ENCODE data around the gene GRIA4.
"Not testable (repeated sequence)": the region's sequence is repeated elsewhere in the genome, so short reads cannot be mapped to it uniquely, and the experiment has no call there.

GRIA4 gene

DNA sequence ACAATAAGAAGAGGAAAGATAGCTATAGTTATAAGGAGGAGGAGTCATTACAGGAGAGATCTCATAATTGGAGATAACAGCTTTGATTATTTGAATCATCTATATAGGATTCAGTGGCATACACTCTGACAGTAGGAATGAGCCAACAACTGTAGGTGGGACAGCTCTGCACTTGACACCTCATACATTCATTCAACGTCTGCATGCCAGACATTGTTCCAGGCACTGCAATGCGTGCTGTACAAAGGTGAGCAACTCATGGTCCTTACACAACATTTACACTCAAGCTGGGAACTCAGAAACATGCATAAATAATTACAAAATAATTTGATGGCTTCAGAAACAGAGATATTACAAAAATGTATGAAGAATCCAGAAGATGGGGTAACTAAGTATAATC is 257.9 kb downstream of the GRIA4 start:
- no peak for DNase-seq

DNA sequence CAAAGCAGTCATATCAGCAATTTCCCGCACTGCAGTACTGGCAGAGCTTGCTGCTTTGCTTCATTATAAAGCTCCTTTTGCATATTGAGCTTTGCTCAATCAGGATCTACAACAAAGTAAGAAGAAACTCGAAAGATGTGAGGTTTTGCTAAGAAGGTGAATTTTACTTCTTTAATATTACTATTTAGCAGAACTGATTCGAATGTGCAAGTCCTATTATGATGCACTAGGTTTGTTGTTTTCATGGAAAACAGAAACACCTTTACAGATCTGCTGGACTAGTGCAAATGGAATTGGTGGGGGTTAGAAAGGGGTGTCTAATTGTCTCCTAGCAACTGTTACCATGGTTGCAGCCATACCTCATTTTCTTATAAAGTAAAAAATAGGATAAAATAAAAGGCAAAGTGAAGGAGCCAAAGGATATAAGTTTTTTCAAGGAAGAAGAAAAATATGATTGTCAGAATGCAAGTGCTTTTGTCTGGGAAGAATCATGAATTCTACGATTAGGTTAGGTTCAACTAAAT is 259.0 kb downstream of the GRIA4 start:
- DNase-seq: no peak

DNA sequence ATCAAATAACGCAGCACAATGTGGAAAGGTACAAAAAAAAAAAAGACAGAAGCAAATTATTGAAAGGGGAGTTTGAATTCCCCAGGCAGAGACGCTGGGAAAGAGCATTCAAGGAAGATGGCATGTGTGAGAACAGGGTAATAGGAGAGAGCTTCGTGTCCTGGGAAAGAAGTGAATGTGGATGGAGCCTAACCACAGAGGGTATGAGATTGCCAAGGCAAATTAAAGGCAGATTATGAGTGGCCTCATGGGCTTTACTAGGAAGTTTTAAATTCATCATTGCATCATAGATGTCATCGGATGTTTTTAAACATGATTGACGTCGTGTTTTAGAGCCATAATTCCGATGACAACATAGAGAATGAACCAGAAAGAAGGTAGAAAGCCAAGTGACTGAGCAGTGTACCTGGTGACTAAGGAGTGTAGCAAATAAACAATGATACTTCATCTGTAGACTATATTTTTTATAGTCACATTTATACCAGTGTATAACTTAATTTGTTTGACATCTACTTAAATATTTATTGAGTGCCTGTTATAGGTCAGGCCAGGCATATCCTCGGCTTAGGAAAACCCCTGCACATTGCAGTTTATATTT is 260.7 kb downstream of the GRIA4 start:
- DNase-seq: no peak

DNA sequence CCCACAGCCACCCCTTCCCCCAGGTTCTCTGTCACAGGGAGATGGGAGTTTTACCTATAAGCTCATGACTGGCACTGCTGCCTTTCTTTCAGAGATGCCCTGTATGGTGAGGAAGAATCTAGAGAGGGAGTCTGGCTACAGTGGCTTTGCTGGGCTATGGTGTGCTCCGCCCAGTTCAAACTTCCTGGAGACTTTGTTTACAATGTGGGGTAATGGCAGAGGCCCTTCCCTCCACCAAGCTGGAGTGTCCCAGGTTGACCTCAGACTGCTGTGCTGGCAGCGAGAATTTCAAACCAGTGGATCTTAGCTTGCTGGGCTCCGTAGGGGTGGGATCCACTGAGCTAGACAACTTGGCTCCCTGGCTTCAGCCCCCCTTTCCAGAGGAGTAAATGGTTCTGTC is 268.6 kb downstream of the GRIA4 start:
- DNase-seq: no peak

DNA sequence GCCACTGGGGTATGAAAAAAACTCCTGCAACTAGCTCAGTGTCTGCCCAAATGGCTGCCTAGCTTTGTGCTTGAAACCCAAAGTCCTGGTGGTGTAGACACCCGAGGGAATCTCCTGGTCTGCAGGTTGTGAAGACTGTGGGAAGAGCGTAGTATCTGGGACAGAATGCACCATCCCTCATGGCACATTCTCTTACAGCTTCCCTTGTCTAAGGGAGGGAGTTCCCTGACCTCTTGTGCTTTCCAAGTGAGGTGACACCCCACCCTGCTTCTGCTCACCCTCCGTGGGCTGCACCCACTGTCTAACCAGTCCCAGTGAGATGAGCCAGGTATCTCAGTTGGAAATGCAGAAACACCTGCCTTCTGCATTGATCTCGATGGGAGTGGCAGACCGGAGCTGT is 269.1 kb downstream of the GRIA4 start:
- not testable (repeated sequence) for DNase-seq

DNA sequence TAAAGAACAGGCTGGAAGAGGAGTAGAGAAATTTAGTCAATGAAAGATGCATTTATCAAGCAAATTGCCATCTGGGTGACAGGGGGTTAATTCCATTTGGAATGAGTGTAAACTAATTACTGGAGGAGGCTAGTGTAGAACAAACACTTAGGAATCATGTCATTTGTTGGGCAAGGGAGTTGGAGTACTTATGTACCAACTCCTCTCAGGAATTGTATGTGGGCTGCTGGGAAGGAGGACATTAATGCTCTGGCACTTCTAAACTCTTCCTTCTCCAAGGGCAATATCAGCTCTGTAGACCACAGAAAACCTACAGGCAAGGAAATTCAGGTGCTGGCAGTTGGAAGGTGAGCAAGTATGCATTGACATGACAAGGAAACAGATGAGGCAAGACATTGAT is 271.2 kb downstream of the GRIA4 start:
- DNase-seq: no peak

DNA sequence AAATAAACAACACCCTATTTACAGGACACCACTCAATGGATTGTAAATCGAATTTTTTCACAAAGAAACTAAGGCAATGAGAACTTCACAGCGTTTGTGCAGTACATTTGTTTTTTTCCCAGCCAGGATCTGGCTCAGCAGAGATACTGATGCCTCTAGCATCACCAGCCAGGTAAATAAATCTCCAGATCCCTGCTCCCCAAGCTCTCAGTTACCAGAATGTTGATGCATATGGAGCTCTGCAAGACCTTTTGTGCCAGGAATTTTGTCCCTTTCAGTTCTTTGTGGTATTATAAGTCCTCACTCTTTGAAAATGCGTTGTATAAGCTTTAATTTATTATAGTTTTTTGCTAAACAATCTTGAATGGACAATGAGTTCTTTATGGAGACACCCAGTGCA is 274.6 kb downstream of the GRIA4 start:
- DNase-seq: no peak

DNA sequence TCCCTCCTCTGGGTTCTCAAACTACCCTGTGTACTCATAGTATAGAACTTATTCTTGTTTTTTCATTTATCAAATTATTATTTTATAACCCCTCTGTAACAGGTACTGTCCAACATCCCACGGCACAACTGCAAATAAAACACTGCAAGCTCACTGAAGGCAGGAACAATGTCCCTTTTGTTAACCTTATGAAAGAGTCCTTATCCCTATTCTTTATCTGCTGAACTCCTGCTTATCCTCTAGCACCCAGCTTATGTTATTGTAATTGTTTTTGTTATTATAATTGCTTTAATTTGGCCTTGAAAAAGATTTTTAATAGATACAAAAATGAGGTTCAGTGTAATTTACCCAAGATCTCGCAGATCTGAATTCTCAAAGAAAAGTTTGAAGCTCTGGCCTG is 281.8 kb downstream of the GRIA4 start:
- DNase-seq: no peak

DNA sequence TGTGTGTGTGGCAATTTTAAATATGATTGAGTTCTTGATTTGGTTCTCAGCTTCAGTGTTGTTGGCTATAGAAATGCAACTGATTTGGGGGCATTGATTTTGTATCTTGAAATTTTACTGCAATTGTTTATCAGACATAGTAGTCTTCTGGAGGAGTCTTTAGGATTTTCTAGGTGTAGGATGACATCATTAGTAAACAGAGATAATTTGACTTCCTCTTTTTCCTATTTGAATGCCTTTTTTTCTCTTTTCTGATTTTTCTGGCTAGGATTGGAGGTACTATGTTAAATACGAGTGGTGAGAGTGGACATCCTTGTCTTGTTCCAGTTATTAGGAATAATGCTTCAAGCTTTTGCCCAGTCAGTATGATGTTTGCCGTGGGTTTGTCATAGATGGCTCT is 287.3 kb downstream of the GRIA4 start:
- no peak for DNase-seq

DNA sequence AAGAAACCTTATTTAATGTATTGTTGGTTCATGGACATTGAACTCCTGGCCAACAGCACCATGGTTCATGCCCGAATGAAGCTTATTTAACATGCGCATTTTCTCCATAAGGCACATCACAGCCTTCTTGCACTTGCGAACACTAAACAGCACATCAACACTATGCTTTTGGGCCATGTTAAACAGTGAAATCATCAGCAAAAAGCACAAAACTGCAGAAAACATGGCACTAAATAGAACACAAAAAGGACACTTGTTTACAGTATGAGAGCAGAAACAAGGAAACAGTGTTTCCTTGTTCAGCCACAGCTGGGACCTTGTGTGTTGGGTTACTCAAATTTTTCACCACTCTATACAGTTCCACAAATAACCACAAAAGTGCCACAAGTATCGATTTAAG is 289.9 kb downstream of the GRIA4 start:
- DNase-seq: no peak

DNA sequence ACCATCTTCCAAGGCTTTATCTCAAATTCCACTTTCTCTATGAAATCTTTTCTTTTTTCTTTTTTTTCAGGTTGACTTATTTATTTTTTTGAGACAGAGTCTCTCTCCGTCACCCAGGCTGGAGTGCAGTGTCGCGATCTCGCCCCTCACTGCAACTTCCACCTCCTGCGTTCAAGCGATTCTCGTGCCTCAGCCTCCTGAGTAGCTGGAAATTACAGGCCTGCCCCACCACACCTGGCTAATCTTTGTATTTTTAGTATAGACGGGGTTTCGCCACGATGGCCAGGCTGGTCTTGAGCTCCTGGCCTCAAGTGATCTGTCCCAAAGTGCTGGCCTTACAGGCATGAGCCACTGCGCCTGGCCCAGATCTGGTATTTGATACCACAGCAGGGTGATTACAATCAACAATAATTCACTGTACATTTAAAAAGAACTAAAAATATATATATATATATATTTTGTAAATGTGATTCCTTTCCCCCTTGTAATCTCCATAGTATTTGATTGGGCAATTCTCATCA is 290.7 kb downstream of the GRIA4 start:
- no peak for DNase-seq

DNA sequence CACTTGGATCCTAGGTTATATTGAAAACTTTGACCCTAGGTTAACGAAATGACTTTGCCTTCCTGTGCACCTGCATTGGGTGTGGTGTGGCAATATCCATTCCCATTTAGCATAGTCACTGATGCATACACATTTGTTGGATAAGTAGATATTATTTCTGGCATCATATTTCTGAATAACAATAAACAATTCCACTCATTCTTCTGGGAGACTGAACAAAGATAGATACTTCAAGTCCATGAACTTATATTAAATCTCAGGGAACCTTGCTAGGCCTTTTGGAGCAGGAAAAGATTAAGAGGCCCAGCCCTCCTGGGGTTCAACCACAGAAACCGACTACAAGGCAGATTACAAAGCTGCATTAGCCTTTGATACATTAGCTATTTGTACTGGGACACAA is 293.2 kb downstream of the GRIA4 start:
- no peak for DNase-seq

DNA sequence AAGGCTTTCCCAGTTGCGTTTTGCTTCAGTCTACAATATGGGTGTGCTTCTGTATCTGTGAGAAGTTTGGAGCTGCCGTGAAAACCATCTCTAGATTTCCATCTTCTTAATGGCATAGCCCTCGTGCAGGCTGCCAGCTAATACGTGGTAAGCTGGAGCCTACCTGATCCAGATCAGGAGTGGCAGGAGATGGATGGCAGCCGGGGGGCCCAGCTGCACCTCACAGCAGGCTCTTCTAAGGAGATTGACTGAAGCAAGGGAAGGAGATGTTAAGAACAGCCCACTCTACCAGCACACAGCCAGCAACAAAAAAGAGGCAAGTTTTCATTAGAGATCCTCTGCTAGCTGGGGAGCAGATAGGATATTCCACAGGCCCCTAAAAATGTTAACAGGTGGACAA is 296.6 kb downstream of the GRIA4 start:
- no peak for DNase-seq

DNA sequence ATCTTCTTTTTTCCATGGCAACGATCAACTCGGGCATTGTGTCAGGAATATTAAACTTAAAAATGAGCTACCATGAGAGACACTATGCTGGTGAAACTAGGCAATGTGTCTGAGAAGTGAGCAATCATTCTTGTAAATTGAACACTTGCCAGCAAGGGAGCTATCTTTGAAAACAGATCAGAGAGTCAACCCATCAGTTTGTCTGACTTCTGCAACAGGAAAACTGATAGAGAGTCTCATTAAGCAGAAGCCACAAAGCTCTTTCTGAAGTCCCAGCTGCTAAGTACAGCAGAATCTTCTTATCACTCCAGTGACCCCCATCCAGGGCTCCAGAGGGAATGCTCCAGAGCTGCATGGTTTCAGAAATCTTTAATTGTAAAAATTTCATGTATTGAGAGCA is 297.4 kb downstream of the GRIA4 start:
- DNase-seq: no peak

DNA sequence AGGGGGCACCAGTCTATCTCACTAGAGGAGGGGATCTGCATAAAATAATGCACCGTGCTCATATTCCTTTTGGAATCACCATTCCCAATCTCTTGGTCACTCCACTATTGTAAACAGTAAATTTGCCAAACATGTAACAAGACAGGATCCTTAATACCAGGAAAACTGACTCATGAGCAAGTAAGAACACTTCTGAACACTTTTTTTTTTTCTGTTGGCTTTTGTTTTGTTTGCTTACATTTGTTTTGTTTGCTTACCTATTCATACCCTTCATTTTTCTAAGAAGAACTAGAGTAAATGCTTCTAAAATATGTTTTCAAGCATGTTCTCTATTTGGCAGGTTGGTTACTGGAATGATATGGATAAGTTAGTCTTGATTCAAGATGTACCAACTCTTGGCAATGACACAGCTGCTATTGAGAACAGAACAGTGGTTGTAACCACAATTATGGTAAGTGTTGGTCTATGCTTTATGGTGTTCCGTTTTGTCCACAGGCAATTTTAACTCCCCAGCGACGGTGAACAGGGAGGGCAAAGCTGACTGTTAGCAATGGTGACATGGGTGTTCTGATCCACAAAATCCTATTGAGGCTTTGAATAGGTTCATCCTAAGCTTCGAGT is 300.3 kb downstream of the GRIA4 start:
- no peak for DNase-seq

DNA sequence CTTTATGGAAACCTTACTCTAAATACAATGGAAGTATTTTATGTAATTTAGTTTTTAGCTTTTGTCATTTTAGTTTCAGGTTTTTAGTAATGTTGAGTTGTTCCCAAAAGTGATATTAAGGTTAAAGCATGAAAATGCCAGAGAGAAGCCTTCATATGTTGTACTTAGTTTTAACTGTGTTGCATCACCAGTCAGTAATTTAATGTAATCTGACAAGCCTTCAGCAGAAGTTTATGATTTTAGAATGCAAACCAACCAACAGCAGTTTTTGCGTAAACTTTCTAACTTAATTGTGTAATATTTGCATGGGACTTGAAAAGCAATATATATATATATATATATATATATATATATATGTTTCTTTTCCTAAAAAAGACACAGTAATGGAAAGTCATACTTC is 301.6 kb downstream of the GRIA4 start:
- no peak for DNase-seq

DNA sequence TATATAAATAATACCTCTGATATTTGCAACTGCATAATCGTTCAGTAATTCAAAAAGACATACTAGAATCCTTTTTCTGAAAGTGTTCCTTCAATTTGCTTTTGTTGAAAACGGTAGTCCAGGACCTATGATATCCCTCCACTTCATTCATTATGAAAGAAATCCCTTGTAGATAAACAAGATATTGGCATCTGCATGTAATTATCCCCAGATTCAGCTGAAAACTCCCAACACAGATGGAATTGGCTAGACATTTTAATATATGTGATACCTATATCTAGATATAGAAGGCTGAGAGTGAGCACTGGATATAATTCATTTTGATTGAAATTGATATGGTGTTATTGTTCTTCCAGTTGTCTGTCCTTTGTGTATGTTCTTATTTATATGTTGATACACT is 302.8 kb downstream of the GRIA4 start:
- DNase-seq: no peak

DNA sequence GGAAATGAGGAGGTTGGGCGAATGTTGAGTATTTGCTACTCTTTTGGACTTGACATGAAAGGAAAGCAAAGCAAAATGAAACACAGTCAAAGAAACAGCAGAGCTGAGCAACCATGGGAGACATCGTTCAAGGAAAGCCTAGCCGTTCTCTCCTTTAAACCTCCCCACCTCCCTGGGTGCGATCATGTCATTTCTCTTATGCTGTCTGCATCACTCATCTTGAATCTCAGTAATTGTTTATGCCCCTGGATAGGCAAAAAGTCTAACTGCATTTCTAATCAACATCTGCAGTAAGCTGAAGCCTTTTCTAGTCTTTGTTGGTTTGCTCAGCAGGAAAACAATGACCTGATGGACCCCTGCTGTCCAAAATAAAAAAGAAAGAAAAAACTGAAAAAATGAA is 305.1 kb downstream of the GRIA4 start:
- DNase-seq: no peak

DNA sequence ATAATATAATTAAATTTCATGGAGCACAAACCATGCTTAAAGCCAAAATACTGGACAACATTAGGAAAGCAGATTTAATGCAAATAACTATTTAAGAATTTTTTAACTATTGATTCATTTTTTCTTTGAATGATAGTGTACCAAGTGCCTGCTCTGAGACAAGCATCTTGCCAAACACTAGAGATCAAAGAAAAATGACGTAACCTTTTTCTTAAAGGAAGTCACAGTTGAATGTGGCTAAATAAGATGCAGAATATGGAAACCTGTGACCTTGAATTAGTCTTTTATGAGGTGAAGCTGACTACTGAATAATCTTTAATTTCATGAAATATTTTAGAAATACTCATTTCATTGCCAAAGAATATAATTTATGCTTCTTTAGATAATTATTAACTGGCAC is 308.2 kb downstream of the GRIA4 start:
- DNase-seq: no peak

DNA sequence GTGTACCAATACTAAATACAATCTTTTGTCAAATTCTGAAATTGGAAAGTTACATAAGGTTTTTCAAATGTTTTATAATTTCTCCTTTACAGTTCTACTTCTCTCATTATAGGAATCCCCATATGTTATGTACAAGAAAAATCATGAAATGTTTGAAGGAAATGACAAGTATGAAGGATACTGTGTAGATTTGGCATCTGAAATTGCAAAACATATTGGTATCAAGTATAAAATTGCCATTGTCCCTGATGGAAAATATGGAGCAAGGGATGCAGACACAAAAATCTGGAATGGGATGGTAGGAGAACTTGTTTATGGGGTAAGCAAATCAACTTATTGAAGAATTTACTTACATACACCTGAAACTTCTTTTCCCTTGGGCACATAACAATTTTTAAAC is 308.7 kb downstream of the GRIA4 start:
- DNase-seq: no peak

DNA sequence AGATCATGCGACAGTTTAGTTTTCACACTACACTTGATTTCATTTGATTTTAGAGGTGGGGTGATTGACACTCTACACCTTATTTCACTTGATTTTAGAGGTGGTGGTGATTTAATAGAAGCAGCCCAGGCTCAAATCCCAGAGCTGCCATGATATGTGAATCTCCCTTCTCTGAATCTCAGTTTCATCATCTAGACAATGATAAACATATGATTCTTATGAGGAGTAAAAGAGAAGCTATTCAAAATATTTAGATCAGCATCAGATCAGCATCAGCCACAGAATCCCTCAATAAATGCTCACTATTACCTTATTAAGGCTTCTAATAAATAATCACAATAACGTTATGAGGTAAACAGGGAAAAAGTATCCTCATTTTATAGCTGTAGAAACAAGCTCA is 313.4 kb downstream of the GRIA4 start:
- no peak for DNase-seq

DNA sequence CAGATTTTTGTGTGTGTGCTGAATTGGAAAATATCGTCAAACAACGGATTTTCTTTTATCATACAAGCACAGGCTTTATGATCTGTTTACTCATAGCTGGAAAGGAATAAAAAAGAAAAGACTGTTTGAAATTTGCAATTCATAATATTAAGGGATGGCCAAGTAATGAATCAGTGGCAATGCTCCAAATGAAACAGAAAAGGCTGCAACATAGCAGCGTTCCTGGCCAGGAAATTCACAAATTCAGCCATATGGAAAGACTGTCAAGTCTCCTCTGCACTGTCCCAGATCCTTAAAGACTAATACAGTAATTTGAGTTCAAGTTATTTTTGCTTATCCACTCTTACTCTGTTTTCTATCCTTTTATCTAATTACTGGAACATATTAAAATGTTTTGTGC is 313.9 kb downstream of the GRIA4 start:
- no peak for DNase-seq

DNA sequence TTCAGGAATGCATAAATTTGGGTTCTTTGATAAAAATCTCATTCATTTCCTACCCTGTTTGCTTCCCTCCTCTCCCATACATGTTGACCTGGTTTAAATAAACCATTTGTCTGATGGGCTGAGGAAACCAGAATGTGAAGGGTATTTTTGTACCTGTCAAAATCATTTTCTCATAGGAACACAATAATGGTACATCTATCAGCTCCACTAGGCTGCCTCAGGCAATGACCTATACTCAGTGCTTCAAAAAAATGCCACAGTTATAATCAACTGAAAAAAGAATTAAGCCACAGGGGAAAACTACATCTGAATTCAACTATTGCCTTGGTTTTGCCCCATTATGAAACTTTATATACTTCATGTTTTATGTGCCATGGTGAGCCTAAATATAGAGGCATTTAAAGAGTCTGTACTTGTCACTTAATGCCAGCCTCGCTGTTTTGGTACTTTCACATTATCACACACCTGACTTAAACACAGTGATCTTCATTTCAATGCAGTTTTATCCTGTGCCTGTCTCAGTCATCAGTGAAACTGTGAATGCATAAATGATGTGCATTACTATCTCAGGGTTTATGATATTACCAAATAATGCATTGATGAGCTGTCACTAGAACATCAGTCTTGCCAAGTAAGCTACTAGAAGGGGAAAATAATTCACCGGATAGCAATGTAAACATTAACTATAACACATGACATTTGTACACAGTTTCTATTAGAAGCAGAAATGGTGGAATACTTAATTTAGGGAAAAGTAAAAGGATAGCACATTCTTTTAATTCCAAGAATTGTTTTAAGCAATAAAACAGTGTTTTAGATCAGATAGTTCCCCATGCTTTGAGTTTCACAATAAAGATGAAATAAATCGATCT is 319.4 kb downstream of the GRIA4 start:
- DNase-seq: no peak

DNA sequence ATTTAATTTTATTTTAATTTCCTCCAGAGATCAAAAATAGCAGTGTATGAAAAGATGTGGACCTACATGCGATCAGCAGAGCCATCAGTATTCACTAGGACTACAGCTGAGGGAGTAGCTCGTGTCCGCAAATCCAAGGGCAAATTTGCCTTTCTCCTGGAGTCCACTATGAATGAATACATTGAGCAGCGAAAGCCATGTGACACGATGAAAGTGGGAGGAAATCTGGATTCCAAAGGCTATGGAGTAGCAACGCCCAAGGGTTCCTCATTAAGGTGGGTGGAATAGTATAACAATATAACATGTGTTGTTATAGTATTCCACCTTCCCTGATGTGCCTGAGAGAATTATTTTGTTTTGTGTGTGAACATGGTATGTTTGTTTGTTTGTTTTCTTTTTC is 323.8 kb downstream of the GRIA4 start:
- DNase-seq: no peak
